AG09319 (cell line): Measurements from ENCODE around the gene MORN1.

ENCODE experiments used
- DNase-seq: peaks from one replicate; pipeline ENCODE4 v3.0.0-alpha.2; 2010; ENCODE audit warnings: low read depth; ENCODE audit errors: extremely low read depth
- CTCF ChIP-seq: IDR thresholded peaks from 2 replicates; pipeline ENCODE4 v1.5.1; 2011; ENCODE audit warnings: low read depth, mild to moderate bottlenecking, inconsistent platforms, low read length, moderate library complexity

MORN1 gene

GRCh38 chr1:2411801-2412394, 20.5 kb upstream of the MORN1 start:
- TF ChIP-seq CTCF = no peak
- no peak for DNase-seq

GRCh38 chr1:2409745-2410144, 18.4 kb upstream of the MORN1 start:
- no peak for TF ChIP-seq CTCF
- no peak for DNase-seq

- no peak for TF ChIP-seq CTCF
- DNase-seq = no peak
Observed at GRCh38 chr1:2408859-2409276, 17.5 kb upstream of the MORN1 start.

- no peak for TF ChIP-seq CTCF
- no peak for DNase-seq
Observed at GRCh38 chr1:2408456-2408855, 17.1 kb upstream of the MORN1 start.

GRCh38 chr1:2407991-2408275, 16.6 kb upstream of the MORN1 start:
- TF ChIP-seq CTCF = no peak
- DNase-seq = no peak

- DNase-seq = no peak
- TF ChIP-seq CTCF = no peak
Observed at GRCh38 chr1:2407166-2407990, 16.0 kb upstream of the MORN1 start.

- DNase-seq = no peak
- TF ChIP-seq CTCF = no peak
Observed at GRCh38 chr1:2406451-2407041, 15.2 kb upstream of the MORN1 start.
